GM21737 (cell line): ENCODE measurements around the gene LRIG3.
"Not testable (repeated sequence)": the region's sequence is repeated elsewhere in the genome, so short reads cannot be mapped to it uniquely, and the experiment has no call there.

Experiments used
- ATAC-seq: cut with Tn5 transposase; IDR thresholded peaks from one replicate; pipeline ENCODE4 v1.9.1; 2021; ENCODE audit warnings: mild to moderate bottlenecking, moderate library complexity; ENCODE audit not compliant: unreplicated experiment

The LRIG3 gene, protein sequence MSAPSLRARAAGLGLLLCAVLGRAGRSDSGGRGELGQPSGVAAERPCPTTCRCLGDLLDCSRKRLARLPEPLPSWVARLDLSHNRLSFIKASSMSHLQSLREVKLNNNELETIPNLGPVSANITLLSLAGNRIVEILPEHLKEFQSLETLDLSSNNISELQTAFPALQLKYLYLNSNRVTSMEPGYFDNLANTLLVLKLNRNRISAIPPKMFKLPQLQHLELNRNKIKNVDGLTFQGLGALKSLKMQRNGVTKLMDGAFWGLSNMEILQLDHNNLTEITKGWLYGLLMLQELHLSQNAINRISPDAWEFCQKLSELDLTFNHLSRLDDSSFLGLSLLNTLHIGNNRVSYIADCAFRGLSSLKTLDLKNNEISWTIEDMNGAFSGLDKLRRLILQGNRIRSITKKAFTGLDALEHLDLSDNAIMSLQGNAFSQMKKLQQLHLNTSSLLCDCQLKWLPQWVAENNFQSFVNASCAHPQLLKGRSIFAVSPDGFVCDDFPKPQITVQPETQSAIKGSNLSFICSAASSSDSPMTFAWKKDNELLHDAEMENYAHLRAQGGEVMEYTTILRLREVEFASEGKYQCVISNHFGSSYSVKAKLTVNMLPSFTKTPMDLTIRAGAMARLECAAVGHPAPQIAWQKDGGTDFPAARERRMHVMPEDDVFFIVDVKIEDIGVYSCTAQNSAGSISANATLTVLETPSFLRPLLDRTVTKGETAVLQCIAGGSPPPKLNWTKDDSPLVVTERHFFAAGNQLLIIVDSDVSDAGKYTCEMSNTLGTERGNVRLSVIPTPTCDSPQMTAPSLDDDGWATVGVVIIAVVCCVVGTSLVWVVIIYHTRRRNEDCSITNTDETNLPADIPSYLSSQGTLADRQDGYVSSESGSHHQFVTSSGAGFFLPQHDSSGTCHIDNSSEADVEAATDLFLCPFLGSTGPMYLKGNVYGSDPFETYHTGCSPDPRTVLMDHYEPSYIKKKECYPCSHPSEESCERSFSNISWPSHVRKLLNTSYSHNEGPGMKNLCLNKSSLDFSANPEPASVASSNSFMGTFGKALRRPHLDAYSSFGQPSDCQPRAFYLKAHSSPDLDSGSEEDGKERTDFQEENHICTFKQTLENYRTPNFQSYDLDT

GRCh38 chr12:58920102-58920960 is at the start of gene LRIG3:
Gene LRIG3 (minus strand): TSS chr12:58920504. CDS start chr12:58920235, 269 bp downstream.
- peak; percentile 93 for ATAC-seq

GRCh38 chr12:58969237-58969636 is 48.9 kb upstream of the LRIG3 start:
- ATAC-seq, result no peak

DNA sequence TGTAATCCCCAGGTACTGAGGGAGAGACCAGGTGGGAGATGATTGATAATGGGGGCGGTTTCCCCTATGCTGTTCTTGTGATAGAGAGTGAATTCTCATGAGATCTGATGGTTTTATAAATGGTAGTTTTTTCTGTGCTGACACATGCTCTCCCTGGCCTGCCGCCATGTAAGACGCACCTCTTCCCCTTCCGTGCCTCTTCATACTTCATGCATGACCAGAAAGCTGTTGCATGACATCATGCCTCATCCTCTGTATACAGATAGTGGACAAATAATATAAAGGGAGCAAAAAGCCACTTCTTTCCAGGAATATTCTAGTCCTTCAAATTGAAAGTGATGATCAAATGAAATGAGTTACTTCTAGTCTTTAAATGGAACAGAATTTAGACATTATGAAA is 47.3 kb upstream of the LRIG3 start:
- ATAC-seq, result no peak

- ATAC-seq, result no peak
Observed at GRCh38 chr12:58966939-58967338, 46.6 kb upstream of the LRIG3 start.

GRCh38 chr12:58965568-58965967 is 45.3 kb upstream of the LRIG3 start:
- no peak for ATAC-seq

DNA sequence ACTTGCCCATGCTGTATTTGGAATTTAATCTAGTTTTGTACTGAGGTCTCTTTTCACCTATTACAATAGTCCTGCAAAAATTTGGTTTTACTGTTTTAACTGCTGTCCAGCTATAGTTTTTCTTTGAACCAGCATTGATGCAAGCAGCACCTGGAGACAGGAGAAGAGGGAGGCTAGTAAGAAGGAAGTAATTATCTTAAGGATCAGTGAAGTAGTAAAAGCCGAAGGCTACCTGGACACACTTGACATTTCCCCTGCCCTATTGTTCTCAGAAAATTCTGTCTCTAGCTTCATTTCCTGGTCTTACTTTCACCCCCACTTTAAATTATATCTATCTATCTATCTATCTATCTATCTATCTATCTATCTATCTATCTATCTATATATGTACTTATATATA is 43.5 kb upstream of the LRIG3 start:
- ATAC-seq, result no peak

- ATAC-seq, result no peak
Observed at GRCh38 chr12:58961906-58962305, 41.6 kb upstream of the LRIG3 start.

GRCh38 chr12:58961166-58961565 is 40.9 kb upstream of the LRIG3 start:
- ATAC-seq, result no peak

GRCh38 chr12:58959639-58960300 is 39.5 kb upstream of the LRIG3 start:
- ATAC-seq, result no peak

DNA sequence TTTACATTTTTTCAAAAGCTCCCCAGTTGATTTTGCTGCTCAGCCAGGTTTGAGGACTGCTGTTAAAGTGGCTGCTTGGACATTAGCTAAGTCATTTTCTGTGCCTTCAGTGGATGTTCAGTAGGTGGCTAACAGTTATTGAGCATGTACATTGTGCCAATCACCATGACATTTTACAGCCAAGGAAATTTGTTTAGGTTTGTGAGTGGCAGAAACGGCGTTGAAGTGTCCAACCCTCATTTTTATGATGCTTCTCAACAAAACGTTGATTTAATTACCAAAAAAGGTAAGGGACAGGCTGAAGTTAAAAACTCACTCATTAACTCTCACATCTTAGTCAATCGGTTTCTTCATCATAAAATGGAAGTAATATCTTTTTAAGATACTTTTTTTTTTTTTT is 37.0 kb upstream of the LRIG3 start:
- no peak for ATAC-seq

GRCh38 chr12:58955849-58956248 is 35.5 kb upstream of the LRIG3 start:
- no peak for ATAC-seq

DNA sequence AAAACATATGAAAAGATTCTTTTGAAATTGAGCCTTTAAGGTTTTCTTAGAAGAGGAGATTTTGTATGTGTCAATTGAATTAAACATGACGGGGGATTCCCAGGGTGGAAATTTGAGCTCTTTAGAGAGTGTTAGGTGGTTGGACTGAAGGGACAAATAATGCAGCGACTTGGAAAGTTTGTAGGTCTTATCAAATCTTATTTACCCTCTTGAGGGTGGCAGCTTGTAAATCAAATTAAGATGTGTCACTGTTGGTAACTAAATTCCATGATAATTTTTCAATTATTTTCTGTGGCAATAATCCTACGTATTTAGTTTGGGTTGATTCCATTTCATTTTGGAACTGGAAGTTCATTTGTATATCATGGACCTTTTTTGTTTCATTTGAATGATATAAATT is 33.7 kb upstream of the LRIG3 start:
- ATAC-seq, result no peak

DNA sequence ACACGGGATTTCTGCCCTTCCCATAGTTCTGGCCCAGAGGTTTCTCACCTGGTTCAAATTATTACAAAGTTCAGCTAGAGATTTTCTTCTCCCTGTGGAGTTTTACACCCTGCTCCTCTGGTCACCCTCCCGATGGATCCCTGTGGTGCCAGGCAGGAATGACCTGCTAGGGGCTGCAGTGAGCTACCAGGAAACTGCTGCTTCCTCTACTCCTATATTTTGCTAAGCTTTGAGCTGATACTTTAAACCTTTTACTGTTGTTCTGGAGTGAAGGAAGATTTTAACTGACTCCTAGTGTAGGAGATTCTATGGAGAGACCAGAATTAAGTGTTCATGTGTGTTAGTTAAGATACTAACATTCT is 30.4 kb upstream of the LRIG3 start:
- no peak for ATAC-seq

- ATAC-seq, result not testable (repeated sequence)
Observed at GRCh38 chr12:58949954-58950738, 29.8 kb upstream of the LRIG3 start.

DNA sequence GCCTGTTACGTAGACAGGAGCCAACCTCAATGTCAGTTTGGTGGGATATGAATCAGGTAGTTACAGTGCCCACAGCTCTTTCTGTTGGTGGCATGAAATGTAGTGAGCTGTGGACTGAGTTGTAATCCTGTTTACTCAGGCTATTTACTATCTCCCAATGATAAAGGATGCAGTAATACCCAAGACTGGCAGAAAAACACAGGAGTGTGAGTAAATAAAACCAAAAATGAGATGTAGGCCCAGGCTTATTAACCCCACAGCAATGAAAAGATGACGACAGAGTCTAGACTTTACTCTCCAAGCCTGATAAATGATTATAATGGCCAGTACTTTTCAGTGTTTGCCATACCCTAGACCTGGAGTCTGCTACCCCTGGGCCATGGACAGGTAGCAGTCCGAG is 22.8 kb upstream of the LRIG3 start:
- no peak for ATAC-seq

- no peak for ATAC-seq
Observed at GRCh38 chr12:58942345-58942744, 22.0 kb upstream of the LRIG3 start.

GRCh38 chr12:58939399-58940100 is 19.2 kb upstream of the LRIG3 start:
- no peak for ATAC-seq

- no peak for ATAC-seq
Observed at GRCh38 chr12:58938440-58938839, 18.1 kb upstream of the LRIG3 start.

DNA sequence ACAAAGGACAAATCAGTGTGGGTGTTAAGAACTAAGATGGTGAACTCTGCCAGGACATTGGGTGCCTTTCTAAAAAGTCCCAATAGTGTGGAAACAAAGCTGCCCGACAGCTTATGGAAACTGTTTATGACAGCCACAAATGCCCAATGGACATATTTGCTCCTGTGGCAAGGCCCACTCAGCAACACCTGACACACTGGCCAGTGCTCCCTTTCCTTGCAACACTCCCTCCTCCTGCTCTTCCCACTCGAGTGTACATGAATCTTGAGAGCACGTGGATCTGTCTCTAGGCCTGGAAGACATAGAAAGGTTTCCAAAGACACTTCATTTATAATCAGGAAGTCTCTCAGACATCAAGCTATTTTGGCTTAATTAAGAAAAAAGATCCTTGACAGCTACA is 14.2 kb upstream of the LRIG3 start:
- ATAC-seq, result no peak
